BJ (cell line): ENCODE results near the gene DHRS7C. TPM values are rescaled to one million over a fixed set of nuclear protein-coding genes. Genes with fewer than 3 reads are reported as not detected.

Experiments used
- CTCF ChIA-PET: fragments of 350-600 bp; formaldehyde crosslinking; extraction: SDS; loops from one replicate; lab custom pipeline; 2021; ENCODE audit warnings: antibody characterized with exemption, inconsistent platforms; lab: Yijun Ruan, JAX
- POLR2A ChIA-PET: fragments of 300-600 bp; sonication (Branson Sonifier 250); formaldehyde crosslinking; extraction: SDS; loops from one replicate; lab custom pipeline; 2021; ENCODE audit warnings: antibody characterized with exemption; lab: Charles Lee
- DNase-seq: peaks from one replicate; pipeline ENCODE4 v3.0.0-alpha.2; 2011; ENCODE audit warnings: low read depth
- H3K27me3 ChIP-seq: 2 replicates; pipeline ENCODE4 v1.6.0; 2011; ENCODE audit warnings: low read length; ENCODE audit not compliant: control insufficient read depth, insufficient read depth
- H3K36me3 ChIP-seq: 2 replicates; pipeline ENCODE4 v1.5.1; 2011; ENCODE audit warnings: low read length; ENCODE audit not compliant: control insufficient read depth, insufficient read depth
- H3K4me3 ChIP-seq: 2 replicates; pipeline ENCODE4 v1.5.1; 2011; ENCODE audit warnings: low read depth, mild to moderate bottlenecking, control low read depth, low read length
- CTCF ChIP-seq: IDR thresholded peaks from 2 replicates; pipeline ENCODE4 v1.5.1; 2011; ENCODE audit warnings: low read depth, mild to moderate bottlenecking, control low read depth, inconsistent platforms, low read length, moderate library complexity; ENCODE audit not compliant: insufficient read depth
- polyA plus RNA-seq: library from polyadenylated mRNA; depleted of rRNA; stranded (reverse); fragments of >200 nt; gene quantifications from 2 replicates; pipeline ENCODE4 v1.2.3, GENCODE V29; 2011

DHRS7C gene
- polyA plus RNA-seq, 1 experiment: not detected

GRCh38 chr17:9767432-9767991 lies 23.9 kb downstream of the DHRS7C start:
- POLR2A ChIA-PET: no interaction called here
- Histone ChIP-seq H3K4me3 (no peak overlapping the region), H3K27me3 (no peaks in the 10 kb centered on the region), H3K36me3 (no peaks in the 10 kb centered on the region)
- TF ChIP-seq CTCF: no peak
- DNase-seq: no peak
- CTCF ChIA-PET: interaction anchor here (1.4 to 3.1 kb wide), 2 partner anchors 8 to 39 kb away, joined by 4 to 14 read pairs; no protein-coding TSS in a partner anchor

- CTCF ChIA-PET: no interaction called here
- TF ChIP-seq CTCF: no peak
- no peaks in the 10 kb centered on the region for H3K27me3 ChIP-seq
- H3K36me3 ChIP-seq: no peaks in the 10 kb centered on the region
- no peak for DNase-seq
- H3K4me3 ChIP-seq: no peak overlapping the region
- POLR2A ChIA-PET: no interaction called here
These were observed 24.4 kb downstream of the DHRS7C start for GRCh38 chr17:9766970-9767369.

GRCh38 chr17:9765322-9765721 lies 26.1 kb downstream of the DHRS7C start:
- TF ChIP-seq CTCF: no peak
- ChIA-PET CTCF (no interaction called here), POLR2A (no interaction called here)
- Histone ChIP-seq H3K4me3 (no peak overlapping the region), H3K36me3 (no peaks in the 10 kb centered on the region), H3K27me3 (no peaks in the 10 kb centered on the region)
- DNase-seq: no peak

- no peak overlapping the region for H3K4me3 ChIP-seq
- TF ChIP-seq CTCF: no peak
- ChIA-PET POLR2A (no interaction called here), CTCF (no interaction called here)
- H3K36me3 ChIP-seq: no peaks in the 10 kb centered on the region
- H3K27me3 ChIP-seq: no peaks in the 10 kb centered on the region
- DNase-seq: no peak
These were observed 27.7 kb downstream of the DHRS7C start for GRCh38 chr17:9763643-9764042.

GRCh38 chr17:9760266-9760665 lies 31.1 kb downstream of the DHRS7C start:
- CTCF ChIA-PET: no interaction called here
- no peak for TF ChIP-seq CTCF
- POLR2A ChIA-PET: no interaction called here

More at GRCh38 chr17:9760266-9760665, 31.1 kb downstream of the DHRS7C start:
- Histone ChIP-seq H3K27me3 (no peaks in the 10 kb centered on the region), H3K4me3 (no peak overlapping the region), H3K36me3 (no peaks in the 10 kb centered on the region)
- DNase-seq: no peak
